Pancreas (tissue), 10 donors: ENCODE measurements around the gene EMC9. TPM values are rescaled to one million over a fixed set of nuclear protein-coding genes. Genes with fewer than 3 reads are reported as not detected.
A peak's percentile ranks its signal among the peaks of the same experiment; 100 is the strongest.
"Not testable (repeated sequence)": the region's sequence is repeated elsewhere in the genome, so short reads cannot be mapped to it uniquely, and the experiment has no call there.

Source experiments
- ATAC-seq, 4 donors: fragments of 200-7000 bp; cut with Tn5 transposase; one replicate each; pipeline versions ENCODE4 v1.8.0 to v1.9.1; 2020; ENCODE audit warnings: mild to moderate bottlenecking in 4 of 4, moderate library complexity in 4 of 4
- DNase-seq, 6 donors: peaks; one replicate each; pipeline ENCODE4 v3.0.0-alpha.2; 2020
- FAIRE-seq: peaks from 2 replicates; lab custom pipeline; 2012; peaks lifted over from hg19 to GRCh38; lab: Jason Lieb, UNC
- H3K27ac ChIP-seq, 4 donors: fragments of 200-600 bp; sonication (generic); 1 replicate in 3 of 4; 2 replicates in 1 of 4; pipeline versions ENCODE4 v1.5.0 to v1.8.0; 2020
- H3K27me3 ChIP-seq, 4 donors: fragments of 200-600 bp; one replicate each; pipeline ENCODE4 v1.8.0; 2021
- H3K36me3 ChIP-seq, 3 donors: fragments of 200-600 bp; sonication (generic) in 1 of 3; one replicate each; pipeline versions ENCODE4 v1.5.0 to v1.8.0; 2020 to 2021
- H3K4me1 ChIP-seq, 3 donors: fragments of 200-600 bp; one replicate each; pipeline ENCODE4 v1.8.0; 2021
- H3K4me3 ChIP-seq, 4 donors: fragments of 200-600 bp; sonication (generic) in 2 of 4; one replicate each; pipeline versions ENCODE4 v1.5.0 to v1.8.0; 2020 to 2021
- H3K9me3 ChIP-seq, 4 donors: fragments of 200-600 bp; one replicate each; pipeline ENCODE4 v1.8.0; 2021
- CTCF ChIP-seq, 4 donors: fragments of 200-600 bp; sonication (generic) in 3 of 4; IDR thresholded peaks; one replicate each; pipeline versions ENCODE4 v1.5.0 to v1.8.0; 2021; ENCODE audit warnings: antibody characterized with exemption in 4 of 4
- WGBS, 2 donors: extraction: QIAGEN DNeasy Blood & Tissue Kit; methylation state at CpG; one replicate each; pipeline ENCODE4 v1.1.7; 2013; 5-methylcytosine and 5-hydroxymethylcytosine counted together
- intact Hi-C, 3 donors: fragments of 100-400 bp; cut with DNase I; formaldehyde crosslinking; loops; one replicate each; pipeline versions ENCODE4 v1.11.1 to v1.14.2; 2022
- polyA plus RNA-seq, 2 donors: library from polyadenylated mRNA; stranded (reverse); fragments of 200-250 nt; gene quantifications; one replicate each; pipeline ENCODE4 v1.2.3, GENCODE V29; 2013
- total RNA-seq, 6 donors: library from RNA; stranded (reverse); fragmentation: NEBNext Ultra II Directional in 4 of 6; extraction: Animal tissue kit (Norgen Biotek cat#: 25700) in 4 of 6; gene quantifications; one replicate each; pipeline versions ENCODE4 v1.2.1 to v1.2.4, GENCODE V29; 2021 to 2023
- donor health status: healthy with polysubstance abuse.
- donor health status: DM: no; HTN: no; CAD: no; lungs with moderate emphysema.
- donor health status: DM: no; HTN: no; CAD: no.
- donor health status: control.
- donor health status: control.
- donor health status: Bipolar disorder and iron deficiency.
- donor health status: DM: yes; HTN: yes; CAD: no.
- donor health status: DM: no; HTN: no; CAD: no.
- donor health status: DM: no; HTN: no; CAD: no.
- donor health status: DM: yes; HTN: yes; CAD: no.

The EMC9 gene
- total and polyA plus RNA-seq, 8 donors = 8.1 to 72.6 (median 14.1) TPM

DNA sequence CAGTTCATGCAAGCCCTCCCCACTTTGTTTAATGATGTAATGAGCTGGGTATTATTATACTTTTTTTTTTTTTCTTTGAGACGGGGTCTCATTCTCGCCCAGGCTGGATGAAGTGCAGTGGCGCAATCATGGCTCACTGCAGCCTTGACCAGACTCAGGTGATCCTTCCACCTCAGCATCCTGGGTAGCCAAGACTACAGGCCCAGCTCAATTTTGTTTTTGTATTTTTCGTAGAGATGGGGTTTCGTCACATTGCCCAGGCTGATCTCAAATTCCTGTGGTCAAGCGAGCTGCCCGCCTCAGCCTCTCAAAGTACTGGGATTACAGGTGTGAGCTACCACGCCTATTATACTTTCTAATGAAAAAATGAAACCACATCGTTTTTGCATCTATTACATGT lies 31.3 kb downstream of the EMC9 start:
- Histone ChIP-seq H3K4me3 (no peak overlapping the region), H3K36me3 (no peaks in the 10 kb centered on the region), H3K27me3 (no peaks in the 10 kb centered on the region), H3K4me1 (peaks cover 3 to 27% (median 16%) of the 10 kb centered on the region in 3 donors), H3K9me3 (no peaks in the 10 kb centered on the region), H3K27ac (peak overlapping the region in 2 of 4 donors; percentile 45 to 50)
- WGBS, 2 donors = 76 to 78% methylated on average over 9 of the region's 9 CpGs
- no peak for ATAC-seq
- no peak for TF ChIP-seq CTCF (IDR thresholded peaks at IDR 0.05)
- DNase-seq = no peak
- intact Hi-C loops = no loop called here
- FAIRE-seq = no peak

DNA sequence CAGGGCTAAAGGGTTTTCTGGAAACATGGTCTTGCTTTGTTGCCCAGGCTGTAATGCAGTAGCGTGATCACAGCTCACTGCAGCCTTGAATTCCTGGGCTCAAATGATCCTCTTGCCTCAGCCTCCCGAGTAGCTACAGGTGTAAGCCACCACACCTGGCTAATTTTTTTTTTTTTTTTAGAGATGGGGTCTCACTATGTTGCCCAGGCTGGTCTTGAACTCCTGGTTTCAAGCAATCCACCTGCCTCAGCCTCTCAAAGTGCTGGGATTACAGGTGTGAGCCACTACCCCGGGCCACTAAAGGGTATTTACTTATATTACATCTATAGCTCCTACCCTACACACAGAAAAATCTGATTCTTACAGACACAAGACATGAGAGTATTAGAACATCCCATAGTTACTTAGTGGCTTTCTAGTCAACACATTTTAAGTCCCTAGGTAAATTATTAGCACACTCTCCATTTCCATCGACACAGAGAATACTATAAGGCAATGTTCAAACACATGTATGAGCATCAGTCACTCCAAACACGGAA lies 33.0 kb downstream of the EMC9 start:
- WGBS, 2 donors = 30% methylated on average over 5 of the region's 5 CpGs
- no peak for FAIRE-seq
- intact Hi-C loops = no loop called here

GRCh38 chr14:24106672-24107271 lies 34.6 kb downstream of the EMC9 start:
- ATAC-seq = peak in 1 of 4 donors; percentile 10

More for the DNA sequence above, 33.0 kb downstream of the EMC9 start:
- H3K27me3 ChIP-seq = no peaks in the 10 kb centered on the region
- DNase-seq (no peak), ATAC-seq (peak in 1 of 4 donors; percentile 11)
- H3K9me3 ChIP-seq = no peaks in the 10 kb centered on the region
- no peaks in the 10 kb centered on the region for H3K36me3 ChIP-seq
- peak overlapping the region in 2 of 4 donors; percentile 72 to 80 for H3K27ac ChIP-seq
- no peak for TF ChIP-seq CTCF (IDR thresholded peaks at IDR 0.05)
- H3K4me3 ChIP-seq = no peak overlapping the region
- peaks cover 3 to 25% (median 16%) of the 10 kb centered on the region in 3 donors for H3K4me1 ChIP-seq

GRCh38 chr14:24105609-24106239 lies 35.7 kb downstream of the EMC9 start:
- WGBS, 2 donors = 90 to 91% methylated on average over 8 of the region's 8 CpGs
- H3K36me3 ChIP-seq, H3K9me3 ChIP-seq, ATAC-seq, H3K27me3 ChIP-seq, FAIRE-seq, DNase-seq, intact Hi-C loops, H3K27ac ChIP-seq, H3K4me3 ChIP-seq: not testable (repeated sequence)
- H3K4me1 ChIP-seq = peaks cover 3 to 19% (median 11%) of the 10 kb centered on the region in 3 donors

More at GRCh38 chr14:24106672-24107271, 34.6 kb downstream of the EMC9 start:
- Histone ChIP-seq H3K27me3 (no peaks in the 10 kb centered on the region), H3K9me3 (no peaks in the 10 kb centered on the region), H3K27ac (no peak overlapping the region), H3K4me3 (no peak overlapping the region), H3K4me1 (peaks cover 3 to 23% (median 16%) of the 10 kb centered on the region in 3 donors), H3K36me3 (no peaks in the 10 kb centered on the region)
- TF ChIP-seq CTCF (IDR thresholded peaks at IDR 0.05) = no peak
- FAIRE-seq (no peak), DNase-seq (no peak)
- 71 to 77% methylated on average over 4 of the region's 4 CpGs for WGBS, 2 donors
- intact Hi-C loops = no loop called here

- no peak overlapping the region for H3K4me3 ChIP-seq
- 93 to 95% methylated on average over 13 of the region's 13 CpGs for WGBS, 2 donors
- peak in 1 of 6 donors; percentile 55 for DNase-seq
- ATAC-seq = no peak
- no peaks in the 10 kb centered on the region for H3K27me3 ChIP-seq
- peaks cover 4 to 11% (median 5%) of the 10 kb centered on the region in 3 donors for H3K4me1 ChIP-seq
- H3K27ac ChIP-seq = no peak overlapping the region
- no peaks in the 10 kb centered on the region for H3K36me3 ChIP-seq
- no peak for FAIRE-seq
- no peak for TF ChIP-seq CTCF (IDR thresholded peaks at IDR 0.05)
- no peaks in the 10 kb centered on the region for H3K9me3 ChIP-seq
- intact Hi-C loops = no loop called here
Measured at GRCh38 chr14:24103451-24103850, 37.9 kb downstream of the EMC9 start.
